Measurements from ENCODE around the gene EMX1. TPM values are rescaled to one million over a fixed set of nuclear protein-coding genes. Genes with fewer than 3 reads are reported as not detected.
A peak's percentile ranks its signal among the peaks of the same experiment; 100 is the strongest.

Gene EMX1
- total and polyA plus RNA-seq, 2 experiments from 2014 or later: not detected

DNA sequence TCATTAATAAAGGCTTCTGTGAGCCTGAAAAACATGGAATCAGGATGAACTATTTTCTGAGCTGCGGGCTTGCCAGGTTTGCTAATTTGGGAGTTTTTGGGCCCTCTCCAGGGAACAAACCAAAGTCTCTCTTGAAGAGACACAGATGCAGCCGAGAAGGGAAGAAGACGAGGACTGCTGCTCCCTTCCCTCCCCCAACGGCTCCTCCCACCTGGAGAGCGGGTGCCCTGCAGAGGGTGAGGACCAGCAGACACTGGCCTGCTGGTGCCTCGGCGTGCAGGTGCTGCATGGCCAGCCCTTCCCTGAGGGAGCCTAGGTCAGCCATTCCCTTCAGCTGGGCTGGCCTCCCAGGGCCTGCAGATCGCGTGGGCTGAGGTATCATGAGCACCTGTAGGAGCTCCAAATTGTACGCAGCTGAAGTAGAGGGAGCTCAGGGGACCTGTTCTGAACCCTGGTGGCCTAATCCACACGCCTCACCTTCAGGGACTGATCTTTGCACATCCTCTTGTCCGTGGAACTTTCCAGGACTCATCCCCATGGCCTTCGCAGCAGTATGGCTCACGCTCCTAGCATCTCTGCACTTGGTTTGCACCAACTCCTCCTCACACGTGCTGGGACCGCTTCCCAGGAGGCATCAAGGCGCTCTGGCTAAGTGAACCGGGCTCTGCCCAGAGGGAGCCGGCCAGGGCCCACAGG, 19.5 kb downstream of the EMX1 start:
- peak; percentile 78 for DNase-seq
- in situ Hi-C loops (cut with MboI): no loop called here

DNA sequence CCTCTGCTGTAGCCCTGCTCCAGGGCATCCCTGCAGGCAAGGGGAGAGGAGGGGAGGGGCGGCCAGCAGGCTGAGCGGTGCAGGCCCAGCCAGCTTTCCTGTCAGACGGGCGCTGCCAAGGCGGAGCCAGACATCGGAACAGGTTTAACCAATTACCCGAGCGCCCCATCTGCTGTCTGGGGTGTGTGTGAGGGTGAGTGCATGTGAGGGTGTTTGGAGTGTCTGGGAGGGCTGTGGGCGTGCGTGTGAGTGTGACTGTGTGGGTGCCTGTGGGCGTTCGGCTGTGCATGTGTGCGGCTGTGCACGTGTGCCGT, 20.0 kb downstream of the EMX1 start:
- no peak for DNase-seq
- no peak overlapping the region for H2AFZ ChIP-seq
- no peak overlapping the region for H3K4me2 ChIP-seq (ENCODE audit: unreplicated experiment)

More for the DNA sequence above, 19.5 kb downstream of the EMX1 start:
- no peak overlapping the region for H3K9ac ChIP-seq
- no peaks in the 10 kb centered on the region for H3K9me2 ChIP-seq (ENCODE audit: insufficient read depth)
- peaks cover 17% of the 10 kb centered on the region for H3K4me1 ChIP-seq (ENCODE audit: insufficient read depth)
- no peaks in the 10 kb centered on the region for H3K36me3 ChIP-seq (ENCODE audit: low read depth)
- H3K79me2 ChIP-seq (ENCODE audit: insufficient read depth): no peaks in the 10 kb centered on the region
- H3K27ac ChIP-seq: no peak overlapping the region
- no peaks in the 10 kb centered on the region for H3F3A ChIP-seq (ENCODE audit: insufficient read depth)
- WGBS, 2 experiments (ENCODE audit: low coverage in 1 of 2, low lambda C conversion rate in 2 of 2, missing lambda C conversion rate in 2 of 2): 24 to 28% methylated on average over 19 of the region's 19 CpGs
- no peak overlapping the region for H2AFZ ChIP-seq
- no peaks in the 10 kb centered on the region for H3K9me3 ChIP-seq (ENCODE audit: low read depth)
- no peak overlapping the region for H3K4me2 ChIP-seq (ENCODE audit: unreplicated experiment)
- no peaks in the 10 kb centered on the region for H4K20me1 ChIP-seq (ENCODE audit: insufficient read depth)
- TF ChIP-seq EZH2 (IDR thresholded peaks at IDR 0.05; ENCODE audit: insufficient read depth, poor library complexity, severe bottlenecking) (no peak), EZH2phosphoT487 (IDR thresholded peaks at IDR 0.05; ENCODE audit: insufficient read depth, low read depth) (no peak)
- no peak overlapping the region for H3K4me3 ChIP-seq
- H3K27me3 ChIP-seq (replicated peaks; ENCODE audit: insufficient read depth): no peaks in the 10 kb centered on the region

DNA sequence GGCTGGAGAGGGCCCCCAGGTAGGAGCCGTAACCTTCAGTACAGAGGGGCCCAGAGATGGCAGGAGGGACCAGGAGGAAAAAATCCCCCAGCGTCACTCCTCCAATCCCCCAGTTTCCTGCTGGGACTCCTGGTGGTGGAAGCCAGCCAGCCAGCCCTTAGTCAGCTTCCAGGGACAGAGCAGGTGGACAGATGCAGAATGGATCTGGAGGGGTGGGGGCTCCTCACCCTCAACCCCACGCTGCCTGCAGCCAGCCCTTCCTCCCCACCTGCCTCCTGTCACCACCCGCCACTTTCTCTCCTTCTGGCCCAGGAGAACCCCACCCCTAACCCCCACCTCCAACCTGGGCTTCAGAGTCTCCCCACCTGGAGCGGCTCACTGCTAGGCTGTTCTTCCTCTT, 21.1 kb downstream of the EMX1 start:
- H3K9ac ChIP-seq: no peak overlapping the region
- H4K20me1 ChIP-seq (ENCODE audit: insufficient read depth): no peaks in the 10 kb centered on the region
- H3K36me3 ChIP-seq (ENCODE audit: low read depth): no peaks in the 10 kb centered on the region
- no peaks in the 10 kb centered on the region for H3K9me3 ChIP-seq (ENCODE audit: low read depth)
- no peak overlapping the region for H3K4me3 ChIP-seq
- H3K4me1 ChIP-seq (ENCODE audit: insufficient read depth): peaks cover 12% of the 10 kb centered on the region
- TF ChIP-seq EZH2phosphoT487 (IDR thresholded peaks at IDR 0.05; ENCODE audit: insufficient read depth, low read depth) (no peak), EZH2 (IDR thresholded peaks at IDR 0.05; ENCODE audit: insufficient read depth, poor library complexity, severe bottlenecking) (no peak)
- 64 to 81% methylated on average over 5 of the region's 5 CpGs for WGBS, 2 experiments (ENCODE audit: low coverage in 1 of 2, low lambda C conversion rate in 2 of 2, missing lambda C conversion rate in 2 of 2)
- H3K27ac ChIP-seq: no peak overlapping the region
- no peaks in the 10 kb centered on the region for H3K79me2 ChIP-seq (ENCODE audit: insufficient read depth)
- no peaks in the 10 kb centered on the region for H3F3A ChIP-seq (ENCODE audit: insufficient read depth)
- no peak for DNase-seq
- no peaks in the 10 kb centered on the region for H3K9me2 ChIP-seq (ENCODE audit: insufficient read depth)
- in situ Hi-C loops (cut with MboI): no loop called here
- no peaks in the 10 kb centered on the region for H3K27me3 ChIP-seq (replicated peaks; ENCODE audit: insufficient read depth)
- H2AFZ ChIP-seq: no peak overlapping the region
- H3K4me2 ChIP-seq (ENCODE audit: unreplicated experiment): no peak overlapping the region

More for the DNA sequence above, 20.0 kb downstream of the EMX1 start:
- no peaks in the 10 kb centered on the region for H3K9me2 ChIP-seq (ENCODE audit: insufficient read depth)
- WGBS, 2 experiments (ENCODE audit: low coverage in 1 of 2, low lambda C conversion rate in 2 of 2, missing lambda C conversion rate in 2 of 2): 19 to 21% methylated on average over 15 of the region's 15 CpGs
- no peaks in the 10 kb centered on the region for H3K9me3 ChIP-seq (ENCODE audit: low read depth)
- H3K36me3 ChIP-seq (ENCODE audit: low read depth): no peaks in the 10 kb centered on the region
- H3K9ac ChIP-seq: no peak overlapping the region
- H3K79me2 ChIP-seq (ENCODE audit: insufficient read depth): no peaks in the 10 kb centered on the region
- TF ChIP-seq EZH2phosphoT487 (IDR thresholded peaks at IDR 0.05; ENCODE audit: insufficient read depth, low read depth) (no peak), EZH2 (IDR thresholded peaks at IDR 0.05; ENCODE audit: insufficient read depth, poor library complexity, severe bottlenecking) (no peak)
- in situ Hi-C loops (cut with MboI): no loop called here
- peaks cover 12% of the 10 kb centered on the region for H3K4me1 ChIP-seq (ENCODE audit: insufficient read depth)
- no peaks in the 10 kb centered on the region for H4K20me1 ChIP-seq (ENCODE audit: insufficient read depth)
- no peaks in the 10 kb centered on the region for H3K27me3 ChIP-seq (replicated peaks; ENCODE audit: insufficient read depth)
- no peak overlapping the region for H3K4me3 ChIP-seq
- no peak overlapping the region for H3K27ac ChIP-seq
- no peaks in the 10 kb centered on the region for H3F3A ChIP-seq (ENCODE audit: insufficient read depth)

DNA sequence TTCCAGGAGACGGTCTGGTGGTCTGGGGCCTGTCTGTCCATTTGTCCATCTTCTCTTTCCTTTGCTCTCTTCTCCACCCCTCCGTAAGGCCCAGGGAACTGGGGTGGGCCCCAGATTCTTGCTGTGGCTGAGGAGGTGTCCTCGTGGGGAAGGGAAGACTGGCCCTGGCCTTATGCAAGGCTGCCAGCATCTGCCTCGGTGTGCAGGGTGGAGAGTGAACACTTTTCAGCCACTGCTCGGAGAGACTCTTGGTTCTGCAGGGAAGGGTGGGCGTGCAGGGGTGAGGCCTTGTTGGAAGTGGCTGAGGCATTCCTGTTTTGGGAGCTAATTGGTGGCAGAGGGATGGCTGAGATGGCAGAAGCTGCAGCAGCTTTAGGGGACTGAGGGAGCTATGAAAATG, 23.0 kb downstream of the EMX1 start:
- TF ChIP-seq EZH2phosphoT487 (IDR thresholded peaks at IDR 0.05; ENCODE audit: insufficient read depth, low read depth): no peak
- TF ChIP-seq EZH2 (IDR thresholded peaks at IDR 0.05; ENCODE audit: insufficient read depth, poor library complexity, severe bottlenecking): no peak
- 75 to 85% methylated on average over 6 of the region's 6 CpGs for WGBS, 2 experiments (ENCODE audit: low coverage in 1 of 2, low lambda C conversion rate in 2 of 2, missing lambda C conversion rate in 2 of 2)
- Histone ChIP-seq H3K9me2 (ENCODE audit: insufficient read depth) (no peaks in the 10 kb centered on the region), H3K27ac (no peak overlapping the region), H2AFZ (no peak overlapping the region), H3K4me3 (no peak overlapping the region), H4K20me1 (ENCODE audit: insufficient read depth) (no peaks in the 10 kb centered on the region), H3K4me2 (ENCODE audit: unreplicated experiment) (no peak overlapping the region), H3K79me2 (ENCODE audit: insufficient read depth) (no peaks in the 10 kb centered on the region), H3K9me3 (ENCODE audit: low read depth) (no peaks in the 10 kb centered on the region), H3K27me3 (replicated peaks; ENCODE audit: insufficient read depth) (no peaks in the 10 kb centered on the region), H3F3A (ENCODE audit: insufficient read depth) (no peaks in the 10 kb centered on the region), H3K36me3 (ENCODE audit: low read depth) (no peaks in the 10 kb centered on the region), H3K9ac (no peak overlapping the region), H3K4me1 (ENCODE audit: insufficient read depth) (peaks cover 12% of the 10 kb centered on the region)
- in situ Hi-C loops (cut with MboI): no loop called here
- no peak for DNase-seq
